WTC11 (cell line): ENCODE measurements around the gene SLC2A6. TPM values are rescaled to one million over a fixed set of nuclear protein-coding genes. Genes with fewer than 3 reads are reported as not detected.

Source experiments
- ATAC-seq: fragments of 200-7000 bp; cut with Tn5 transposase; 2 replicates; pipeline ENCODE4 v1.10.0; 2021; ENCODE audit warnings: mild to moderate bottlenecking, moderate library complexity
- CTCF ChIA-PET: fragments of 300-600 bp; sonication (Branson Sonifier 250); formaldehyde crosslinking; loops from one replicate; lab custom pipeline; 2021; ENCODE audit warnings: antibody characterized with exemption; lab: Charles Lee
- POLR2A ChIA-PET: fragments of 350-600 bp; sonication (Branson Sonifier 250); formaldehyde crosslinking; loops from one replicate; lab custom pipeline; 2021; ENCODE audit warnings: antibody characterized with exemption; lab: Charles Lee
- DNase-seq: peaks from one replicate; pipeline ENCODE4 v3.0.0; 2021; ENCODE audit warnings: low spot score
- H3K27ac Mint-ChIP-seq: 2 replicates; pipeline ENCODE4 v1.8.0; 2021; ENCODE audit warnings: mixed read lengths
- H3K27me3 Mint-ChIP-seq: 2 replicates; pipeline ENCODE4 v1.8.0; 2021; ENCODE audit warnings: low read depth, mild to moderate bottlenecking, moderate library complexity, mixed read lengths
- H3K36me3 Mint-ChIP-seq: 2 replicates; pipeline ENCODE4 v1.8.0; 2021; ENCODE audit warnings: mixed read lengths
- H3K4me1 Mint-ChIP-seq: 2 replicates; pipeline ENCODE4 v1.8.0; 2022; ENCODE audit warnings: mixed read lengths
- H3K4me3 Mint-ChIP-seq: 2 replicates; pipeline ENCODE4 v1.8.0; 2021; ENCODE audit warnings: mild to moderate bottlenecking, moderate library complexity, mixed read lengths
- H3K9me3 Mint-ChIP-seq: 2 replicates; pipeline ENCODE4 v1.8.0; 2021; ENCODE audit warnings: mixed read lengths
- JAZF1 ChIP-seq: fragments of 250-450 bp; sonication (Bioruptor Pico); IDR thresholded peaks from 2 replicates; pipeline ENCODE4 v1.9.0; 2021; ENCODE audit warnings: moderate library complexity, mild to moderate bottlenecking, inconsistent platforms
- MXD4 ChIP-seq: fragments of 250-450 bp; sonication (Bioruptor Pico); IDR thresholded peaks from 2 replicates; pipeline ENCODE4 v1.8.0; 2021; ENCODE audit warnings: mild to moderate bottlenecking, moderate library complexity, borderline replicate concordance
- NFATC4 ChIP-seq: fragments of 250-450 bp; sonication (Bioruptor Pico); IDR thresholded peaks from 2 replicates; pipeline ENCODE4 v1.9.0; 2021; ENCODE audit warnings: mild to moderate bottlenecking
- NR3C1 ChIP-seq: sonication (generic); formaldehyde crosslinking; conservative IDR thresholded peaks from 2 replicates; pipeline ENCODE4 v1.8.1; 2023; ENCODE audit warnings: low read depth, mild to moderate bottlenecking, missing genetic modification reagents
- PRRX2 ChIP-seq: fragments of 250-450 bp; sonication (Bioruptor Pico); IDR thresholded peaks from 2 replicates; pipeline ENCODE4 v1.8.0; 2021; ENCODE audit warnings: mild to moderate bottlenecking
- TCF7 ChIP-seq: sonication (generic); formaldehyde crosslinking; IDR thresholded peaks from 2 replicates; pipeline ENCODE4 v1.8.0; 2022; ENCODE audit warnings: mild to moderate bottlenecking, low read depth, missing genetic modification reagents, moderate library complexity
- TEAD4 ChIP-seq: sonication (generic); formaldehyde crosslinking; IDR thresholded peaks from 2 replicates; pipeline ENCODE4 v1.8.0; 2022; ENCODE audit warnings: mild to moderate bottlenecking, missing genetic modification reagents
- TP53 ChIP-seq: sonication (generic); formaldehyde crosslinking; IDR thresholded peaks from 2 replicates; pipeline ENCODE4 v1.8.1; 2023; ENCODE audit warnings: mild to moderate bottlenecking, missing genetic modification reagents
- ZNF121 ChIP-seq: sonication (generic); formaldehyde crosslinking; IDR thresholded peaks from 2 replicates; pipeline ENCODE4 v1.8.0; 2023; ENCODE audit warnings: missing genetic modification reagents
- total RNA-seq: library from RNA; stranded (reverse); gene quantifications from 3 replicates; pipeline ENCODE4 v1.2.3, GENCODE V29; 2021
- TF ChIP-seq, protein P1 (sequence below): fragments of 250-450 bp; sonication (Bioruptor Pico); IDR thresholded peaks from 2 replicates; pipeline ENCODE4 v1.9.0; 2021; ENCODE audit warnings: mild to moderate bottlenecking, borderline replicate concordance
- TF ChIP-seq, protein P2 (sequence below): fragments of 200-600 bp; IDR thresholded peaks from 2 replicates; pipeline ENCODE4 v1.8.0; 2022; ENCODE audit warnings: antibody characterized with exemption
- TF ChIP-seq, protein P3 (sequence below): fragments of 250-450 bp; sonication (Bioruptor Pico); IDR thresholded peaks from 2 replicates; pipeline ENCODE4 v1.9.0; 2021; ENCODE audit warnings: mild to moderate bottlenecking
- TF ChIP-seq, protein P4 (sequence below): sonication (generic); formaldehyde crosslinking; conservative IDR thresholded peaks from 2 replicates; pipeline ENCODE4 v1.8.1; 2023; ENCODE audit warnings: mild to moderate bottlenecking, low read depth, missing genetic modification reagents, moderate library complexity
- TF ChIP-seq, protein P5 (sequence below): sonication (generic); formaldehyde crosslinking; IDR thresholded peaks from 2 replicates; pipeline ENCODE4 v1.8.1; 2022; ENCODE audit warnings: low read depth, missing genetic modification reagents, borderline replicate concordance

SLC2A6 gene
- total RNA-seq, 1 experiment from 2014 or later, result 16.6 TPM

DNA sequence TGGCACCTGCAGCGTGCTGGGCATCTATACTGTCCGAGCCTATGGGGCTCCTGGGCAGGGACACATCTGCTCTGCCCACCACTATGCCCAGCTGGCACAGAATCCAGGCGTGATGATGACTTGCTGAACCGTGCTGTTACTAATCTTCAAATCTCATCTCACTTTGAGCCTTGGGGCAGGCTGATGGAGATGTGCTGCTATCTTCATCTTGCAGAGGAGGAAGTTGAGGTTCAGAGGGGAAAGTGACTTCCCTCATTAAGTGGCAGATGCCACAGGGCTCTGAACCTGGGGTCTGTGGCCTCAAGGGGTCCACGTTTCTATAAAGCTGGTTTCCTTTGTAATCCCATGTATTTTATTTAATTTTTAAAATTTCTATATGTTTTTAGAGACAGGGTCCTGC is 4.7 kb downstream of the SLC2A6 start (continued):
- TF ChIP-seq, protein P1, sequence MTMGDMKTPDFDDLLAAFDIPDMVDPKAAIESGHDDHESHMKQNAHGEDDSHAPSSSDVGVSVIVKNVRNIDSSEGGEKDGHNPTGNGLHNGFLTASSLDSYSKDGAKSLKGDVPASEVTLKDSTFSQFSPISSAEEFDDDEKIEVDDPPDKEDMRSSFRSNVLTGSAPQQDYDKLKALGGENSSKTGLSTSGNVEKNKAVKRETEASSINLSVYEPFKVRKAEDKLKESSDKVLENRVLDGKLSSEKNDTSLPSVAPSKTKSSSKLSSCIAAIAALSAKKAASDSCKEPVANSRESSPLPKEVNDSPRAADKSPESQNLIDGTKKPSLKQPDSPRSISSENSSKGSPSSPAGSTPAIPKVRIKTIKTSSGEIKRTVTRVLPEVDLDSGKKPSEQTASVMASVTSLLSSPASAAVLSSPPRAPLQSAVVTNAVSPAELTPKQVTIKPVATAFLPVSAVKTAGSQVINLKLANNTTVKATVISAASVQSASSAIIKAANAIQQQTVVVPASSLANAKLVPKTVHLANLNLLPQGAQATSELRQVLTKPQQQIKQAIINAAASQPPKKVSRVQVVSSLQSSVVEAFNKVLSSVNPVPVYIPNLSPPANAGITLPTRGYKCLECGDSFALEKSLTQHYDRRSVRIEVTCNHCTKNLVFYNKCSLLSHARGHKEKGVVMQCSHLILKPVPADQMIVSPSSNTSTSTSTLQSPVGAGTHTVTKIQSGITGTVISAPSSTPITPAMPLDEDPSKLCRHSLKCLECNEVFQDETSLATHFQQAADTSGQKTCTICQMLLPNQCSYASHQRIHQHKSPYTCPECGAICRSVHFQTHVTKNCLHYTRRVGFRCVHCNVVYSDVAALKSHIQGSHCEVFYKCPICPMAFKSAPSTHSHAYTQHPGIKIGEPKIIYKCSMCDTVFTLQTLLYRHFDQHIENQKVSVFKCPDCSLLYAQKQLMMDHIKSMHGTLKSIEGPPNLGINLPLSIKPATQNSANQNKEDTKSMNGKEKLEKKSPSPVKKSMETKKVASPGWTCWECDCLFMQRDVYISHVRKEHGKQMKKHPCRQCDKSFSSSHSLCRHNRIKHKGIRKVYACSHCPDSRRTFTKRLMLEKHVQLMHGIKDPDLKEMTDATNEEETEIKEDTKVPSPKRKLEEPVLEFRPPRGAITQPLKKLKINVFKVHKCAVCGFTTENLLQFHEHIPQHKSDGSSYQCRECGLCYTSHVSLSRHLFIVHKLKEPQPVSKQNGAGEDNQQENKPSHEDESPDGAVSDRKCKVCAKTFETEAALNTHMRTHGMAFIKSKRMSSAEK (CRISPR knock-in tag), result no peak
- TF ChIP-seq TEAD4 (CRISPR knock-in tag) (no peak), NFATC4 (CRISPR knock-in tag) (no peak)
- TF ChIP-seq, protein P2, sequence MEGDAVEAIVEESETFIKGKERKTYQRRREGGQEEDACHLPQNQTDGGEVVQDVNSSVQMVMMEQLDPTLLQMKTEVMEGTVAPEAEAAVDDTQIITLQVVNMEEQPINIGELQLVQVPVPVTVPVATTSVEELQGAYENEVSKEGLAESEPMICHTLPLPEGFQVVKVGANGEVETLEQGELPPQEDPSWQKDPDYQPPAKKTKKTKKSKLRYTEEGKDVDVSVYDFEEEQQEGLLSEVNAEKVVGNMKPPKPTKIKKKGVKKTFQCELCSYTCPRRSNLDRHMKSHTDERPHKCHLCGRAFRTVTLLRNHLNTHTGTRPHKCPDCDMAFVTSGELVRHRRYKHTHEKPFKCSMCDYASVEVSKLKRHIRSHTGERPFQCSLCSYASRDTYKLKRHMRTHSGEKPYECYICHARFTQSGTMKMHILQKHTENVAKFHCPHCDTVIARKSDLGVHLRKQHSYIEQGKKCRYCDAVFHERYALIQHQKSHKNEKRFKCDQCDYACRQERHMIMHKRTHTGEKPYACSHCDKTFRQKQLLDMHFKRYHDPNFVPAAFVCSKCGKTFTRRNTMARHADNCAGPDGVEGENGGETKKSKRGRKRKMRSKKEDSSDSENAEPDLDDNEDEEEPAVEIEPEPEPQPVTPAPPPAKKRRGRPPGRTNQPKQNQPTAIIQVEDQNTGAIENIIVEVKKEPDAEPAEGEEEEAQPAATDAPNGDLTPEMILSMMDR, result no peak

DNA sequence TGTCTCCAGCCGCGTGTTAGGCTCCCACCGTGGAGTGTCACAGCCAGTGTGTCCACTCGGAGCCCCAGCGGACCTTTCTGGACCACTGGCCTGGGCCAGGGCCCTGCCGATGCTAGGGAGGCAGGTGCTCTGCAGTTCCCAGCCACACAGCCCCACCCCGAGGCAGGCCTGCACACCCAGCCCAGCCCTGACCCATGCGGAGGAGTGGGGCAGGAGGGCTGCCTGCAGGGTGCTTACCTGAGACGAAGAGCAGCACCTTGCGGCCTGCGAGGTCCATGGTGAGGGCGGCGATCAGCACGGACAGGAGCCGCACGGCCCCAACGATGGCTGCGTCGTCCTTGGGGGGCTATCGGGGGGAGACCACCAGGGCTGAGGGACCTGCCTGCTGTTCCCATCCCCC is 5.2 kb downstream of the SLC2A6 start:
- no peak overlapping the region for H3K4me3 Mint-ChIP-seq
- no peak for TF ChIP-seq JAZF1 (CRISPR knock-in tag)
- 0 out of 2 replicates have a peak, but pooled peaks have one; percentile 21 for TF ChIP-seq TCF7 (CRISPR knock-in tag)
- TF ChIP-seq ZNF121 (CRISPR knock-in tag), result no peak
- POLR2A ChIA-PET, result no interaction called here

DNA sequence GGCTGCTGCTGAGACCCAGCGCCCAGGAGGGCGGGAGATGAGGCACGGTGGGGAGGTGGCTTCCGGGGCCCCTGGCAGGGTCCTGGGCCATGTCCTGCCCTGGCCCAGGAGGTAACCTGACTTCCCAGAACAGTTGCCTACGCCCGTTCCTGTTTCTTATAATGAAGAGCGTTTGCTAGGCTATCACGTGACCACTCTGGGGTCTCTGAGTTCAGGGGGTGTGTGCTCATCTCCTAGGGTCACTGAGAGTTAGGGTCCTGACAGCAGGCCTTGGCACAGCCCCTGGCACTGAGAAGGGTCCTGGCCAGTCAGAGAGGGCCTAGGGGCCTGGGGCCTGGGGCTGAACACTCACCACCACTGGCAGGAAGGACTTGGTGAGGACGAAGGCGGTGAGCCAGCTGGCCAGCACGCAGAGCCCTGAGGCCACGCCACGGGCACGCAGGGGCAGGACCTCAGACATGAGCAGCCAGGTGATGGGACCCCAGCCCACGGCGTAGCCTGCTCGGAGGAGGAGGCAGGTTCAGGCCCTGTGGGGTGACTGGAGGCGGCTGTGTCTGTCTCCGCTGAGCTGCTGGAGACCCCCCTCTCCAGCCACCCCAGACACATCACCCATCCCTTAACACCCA is 6.0 kb downstream of the SLC2A6 start:
- Mint-ChIP-seq H3K4me3 (no peak overlapping the region), H3K27me3 (no peaks in the 10 kb centered on the region), H3K36me3 (peaks cover 3% of the 10 kb centered on the region; the same call in 1 of the 2 replicates), H3K4me1 (peaks cover 6% of the 10 kb centered on the region; the same call in 1 of the 2 replicates), H3K9me3 (no peaks in the 10 kb centered on the region), H3K27ac (no peak overlapping the region)
- no peak for DNase-seq
- CTCF ChIA-PET, result interaction anchor here (0.5 to 1.8 kb wide), 2 partner anchors 14 to 44 kb away, joined by 3 to 7 read pairs; no protein-coding TSS in a partner anchor
- ATAC-seq, result no peak
- POLR2A ChIA-PET, result no interaction called here
- no peak for TF ChIP-seq PRRX2
- TF ChIP-seq NR3C1 (CRISPR knock-in tag), result no peak
- TF ChIP-seq MXD4 (CRISPR knock-in tag), result no peak
- TF ChIP-seq TP53 (CRISPR knock-in tag), result no peak
- TF ChIP-seq, protein P3, sequence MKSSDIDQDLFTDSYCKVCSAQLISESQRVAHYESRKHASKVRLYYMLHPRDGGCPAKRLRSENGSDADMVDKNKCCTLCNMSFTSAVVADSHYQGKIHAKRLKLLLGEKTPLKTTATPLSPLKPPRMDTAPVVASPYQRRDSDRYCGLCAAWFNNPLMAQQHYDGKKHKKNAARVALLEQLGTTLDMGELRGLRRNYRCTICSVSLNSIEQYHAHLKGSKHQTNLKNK, result no peak
- TF ChIP-seq, protein P4, sequence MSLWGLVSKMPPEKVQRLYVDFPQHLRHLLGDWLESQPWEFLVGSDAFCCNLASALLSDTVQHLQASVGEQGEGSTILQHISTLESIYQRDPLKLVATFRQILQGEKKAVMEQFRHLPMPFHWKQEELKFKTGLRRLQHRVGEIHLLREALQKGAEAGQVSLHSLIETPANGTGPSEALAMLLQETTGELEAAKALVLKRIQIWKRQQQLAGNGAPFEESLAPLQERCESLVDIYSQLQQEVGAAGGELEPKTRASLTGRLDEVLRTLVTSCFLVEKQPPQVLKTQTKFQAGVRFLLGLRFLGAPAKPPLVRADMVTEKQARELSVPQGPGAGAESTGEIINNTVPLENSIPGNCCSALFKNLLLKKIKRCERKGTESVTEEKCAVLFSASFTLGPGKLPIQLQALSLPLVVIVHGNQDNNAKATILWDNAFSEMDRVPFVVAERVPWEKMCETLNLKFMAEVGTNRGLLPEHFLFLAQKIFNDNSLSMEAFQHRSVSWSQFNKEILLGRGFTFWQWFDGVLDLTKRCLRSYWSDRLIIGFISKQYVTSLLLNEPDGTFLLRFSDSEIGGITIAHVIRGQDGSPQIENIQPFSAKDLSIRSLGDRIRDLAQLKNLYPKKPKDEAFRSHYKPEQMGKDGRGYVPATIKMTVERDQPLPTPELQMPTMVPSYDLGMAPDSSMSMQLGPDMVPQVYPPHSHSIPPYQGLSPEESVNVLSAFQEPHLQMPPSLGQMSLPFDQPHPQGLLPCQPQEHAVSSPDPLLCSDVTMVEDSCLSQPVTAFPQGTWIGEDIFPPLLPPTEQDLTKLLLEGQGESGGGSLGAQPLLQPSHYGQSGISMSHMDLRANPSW (CRISPR knock-in tag), result no peak
- TF ChIP-seq, protein P5, sequence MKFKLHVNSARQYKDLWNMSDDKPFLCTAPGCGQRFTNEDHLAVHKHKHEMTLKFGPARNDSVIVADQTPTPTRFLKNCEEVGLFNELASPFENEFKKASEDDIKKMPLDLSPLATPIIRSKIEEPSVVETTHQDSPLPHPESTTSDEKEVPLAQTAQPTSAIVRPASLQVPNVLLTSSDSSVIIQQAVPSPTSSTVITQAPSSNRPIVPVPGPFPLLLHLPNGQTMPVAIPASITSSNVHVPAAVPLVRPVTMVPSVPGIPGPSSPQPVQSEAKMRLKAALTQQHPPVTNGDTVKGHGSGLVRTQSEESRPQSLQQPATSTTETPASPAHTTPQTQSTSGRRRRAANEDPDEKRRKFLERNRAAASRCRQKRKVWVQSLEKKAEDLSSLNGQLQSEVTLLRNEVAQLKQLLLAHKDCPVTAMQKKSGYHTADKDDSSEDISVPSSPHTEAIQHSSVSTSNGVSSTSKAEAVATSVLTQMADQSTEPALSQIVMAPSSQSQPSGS, result no peak
- TF ChIP-seq, protein P2, result no peak

More for the DNA sequence above, 5.2 kb downstream of the SLC2A6 start:
- CTCF ChIA-PET, result interaction anchor here (0.5 kb wide), 1 partner anchor 43 kb away, joined by 3 read pairs; no protein-coding TSS in a partner anchor
- Mint-ChIP-seq H3K4me1 (peaks cover 8% of the 10 kb centered on the region; the same call in 1 of the 2 replicates), H3K27me3 (no peaks in the 10 kb centered on the region), H3K27ac (no peak overlapping the region), H3K36me3 (peaks cover 3% of the 10 kb centered on the region; the same call in 1 of the 2 replicates), H3K9me3 (no peaks in the 10 kb centered on the region)
- DNase-seq, result no peak
- no peak for ATAC-seq
